Liver (tissue), 9 donors: Measurements from ENCODE around the gene STOX1. TPM values are rescaled to one million over a fixed set of nuclear protein-coding genes. Genes with fewer than 3 reads are reported as not detected.

Experiments
- DNase-seq: peaks from one replicate; pipeline ENCODE4 v3.0.0-alpha.2; 2017; ENCODE audit warnings: low spot score
- H3K27ac ChIP-seq, 2 donors: one replicate each; pipeline ENCODE4 v1.7.0; 2013; ENCODE audit warnings: inconsistent platforms in 2 of 2, low read length in 2 of 2, control low read depth in 1 of 2, low read depth in 1 of 2, mild to moderate bottlenecking in 1 of 2
- H3K27me3 ChIP-seq, 4 donors: one replicate each; pipeline versions ENCODE4 v1.6.1 to v1.7.0; 2013; ENCODE audit warnings: low read length in 3 of 4, inconsistent platforms in 1 of 4, mild to moderate bottlenecking in 1 of 4, moderate library complexity in 1 of 4; ENCODE audit not compliant: control insufficient read depth in 4 of 4, insufficient read depth in 4 of 4
- H3K36me3 ChIP-seq, 4 donors: one replicate each; pipeline versions ENCODE4 v1.6.1 to v1.7.0; 2013; ENCODE audit warnings: low read length in 3 of 4, mild to moderate bottlenecking in 3 of 4, low read depth in 1 of 4, moderate library complexity in 1 of 4; ENCODE audit not compliant: control insufficient read depth in 4 of 4, insufficient read depth in 3 of 4
- H3K4me1 ChIP-seq, 4 donors: one replicate each; pipeline versions ENCODE4 v1.6.1 to v1.7.0; 2013; ENCODE audit warnings: low read length in 3 of 4, mild to moderate bottlenecking in 3 of 4, moderate library complexity in 1 of 4; ENCODE audit not compliant: control insufficient read depth in 4 of 4, insufficient read depth in 4 of 4
- H3K4me3 ChIP-seq, 3 donors: one replicate each; pipeline versions ENCODE4 v1.6.1 to v1.7.0; 2013; ENCODE audit warnings: low read length in 3 of 3, control low read depth in 1 of 3, low read depth in 1 of 3, mild to moderate bottlenecking in 1 of 3
- H3K9ac ChIP-seq, 2 donors: one replicate each; pipeline ENCODE4 v1.7.0; 2013; ENCODE audit warnings: low read length in 2 of 2, mild to moderate bottlenecking in 2 of 2, moderate library complexity in 2 of 2, control low read depth in 1 of 2, low read depth in 1 of 2
- H3K9me3 ChIP-seq, 4 donors: one replicate each; pipeline versions ENCODE4 v1.6.1 to v1.7.0; 2013; ENCODE audit warnings: low read length in 3 of 4; ENCODE audit not compliant: control insufficient read depth in 4 of 4
- CTCF ChIP-seq: fragments of 150-350 bp; IDR thresholded peaks from 2 replicates; pipeline ENCODE4 v1.5.1; 2017; ENCODE audit warnings: improper control_type of control experiment, low read depth, low read length; ENCODE audit not compliant: missing input control
- EGR1 ChIP-seq, 2 donors: IDR thresholded peaks; 2 replicates each; pipeline ENCODE4 v1.6.1; 2016 to 2018; ENCODE audit warnings: antibody characterized with exemption in 2 of 2, low read depth in 2 of 2
- FOXA1 ChIP-seq: IDR thresholded peaks from 2 replicates; pipeline ENCODE4 v1.6.1; 2016; ENCODE audit warnings: antibody characterized with exemption
- FOXA2 ChIP-seq: IDR thresholded peaks from 2 replicates; pipeline ENCODE4 v1.6.1; 2016; ENCODE audit warnings: antibody characterized with exemption
- GABPA ChIP-seq, 2 donors: IDR thresholded peaks in 1 of 2; conservative IDR thresholded peaks in 1 of 2; 2 replicates each; pipeline ENCODE4 v1.6.1; 2016; ENCODE audit warnings: antibody characterized with exemption in 2 of 2, mild to moderate bottlenecking in 1 of 2, moderate library complexity in 1 of 2
- HNF4A ChIP-seq, 2 donors: conservative IDR thresholded peaks; 2 replicates each; pipeline ENCODE4 v1.6.1; 2016; ENCODE audit warnings: antibody characterized with exemption in 2 of 2, mild to moderate bottlenecking in 2 of 2
- HNF4G ChIP-seq: IDR thresholded peaks from 2 replicates; pipeline ENCODE4 v1.6.1; 2016; ENCODE audit warnings: antibody characterized with exemption
- JUND ChIP-seq, 2 donors: IDR thresholded peaks; 2 replicates each; pipeline ENCODE4 v1.6.1; 2016; ENCODE audit warnings: antibody characterized with exemption in 2 of 2
- NR2F2 ChIP-seq: IDR thresholded peaks from 2 replicates; pipeline ENCODE4 v1.6.1; 2016; ENCODE audit warnings: antibody characterized with exemption
- REST ChIP-seq: IDR thresholded peaks from 2 replicates; pipeline ENCODE4 v1.6.1; 2016; ENCODE audit warnings: antibody characterized with exemption, mild to moderate bottlenecking
- RXRA ChIP-seq, 2 donors: IDR thresholded peaks; 2 replicates each; pipeline ENCODE4 v1.6.1; 2017 to 2018; ENCODE audit warnings: antibody characterized with exemption in 2 of 2, mild to moderate bottlenecking in 1 of 2
- SP1 ChIP-seq: IDR thresholded peaks from 2 replicates; pipeline ENCODE4 v1.6.1; 2018; ENCODE audit warnings: antibody characterized with exemption, mild to moderate bottlenecking
- YY1 ChIP-seq: IDR thresholded peaks from 2 replicates; pipeline ENCODE4 v1.6.1; 2016; ENCODE audit warnings: antibody characterized with exemption, mild to moderate bottlenecking
- WGBS: extraction: QIAGEN DNeasy Blood & Tissue Kit; methylation state at CpG from one replicate; pipeline ENCODE4 v1.1.7; 2013; 5-methylcytosine and 5-hydroxymethylcytosine counted together
- polyA plus RNA-seq, 2 donors: library from polyadenylated mRNA; stranded (reverse) in 1 of 2; unstranded in 1 of 2; fragments of 200-250 nt in 1 of 2; fragments of >200 nt in 1 of 2; fragmentation: Nextera tagmentation in 1 of 2; extraction: Ambion mirVana in 1 of 2; gene quantifications; one replicate each; pipeline versions ENCODE4 v1.2.1 to v1.2.3, GENCODE V29; 2013 to 2015
- total RNA-seq, 2 donors: library from RNA; depleted of rRNA; stranded (reverse); fragments of >200 nt; gene quantifications; one replicate each; pipeline ENCODE4 v1.2.3, GENCODE V29; 2014
- TF ChIP-seq, protein P1 (sequence below): IDR thresholded peaks from 2 replicates; pipeline ENCODE4 v1.6.1; 2016; ENCODE audit warnings: antibody characterized with exemption
- donor health status: healthy.
- donor health status: healthy.
- donor health status: healthy.
- donor health status: healthy.
- donor health status: healthy.

STOX1 gene
- total and polyA plus RNA-seq, 4 donors: 0.18 to 2.6 (median 0.33) TPM; not detected in 1

DNA sequence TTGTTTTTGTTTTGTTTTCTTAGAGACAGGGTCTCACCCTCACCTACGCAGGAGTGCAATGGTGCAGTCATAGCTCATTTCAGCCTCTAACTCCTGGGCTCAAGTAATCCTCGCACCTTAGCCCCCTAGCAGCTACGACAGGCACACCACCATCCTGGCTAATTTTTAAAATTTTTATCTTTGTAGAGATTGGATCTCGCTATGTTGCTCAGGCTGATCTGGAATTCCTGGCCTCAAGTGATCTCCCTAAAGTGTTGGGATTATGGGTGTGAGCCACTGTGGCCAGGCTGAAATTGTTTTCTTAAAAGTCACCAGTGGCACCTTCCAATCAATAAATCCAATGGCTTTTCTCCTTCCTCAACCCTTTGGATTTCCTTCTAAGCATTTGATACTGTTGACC is 52.9 kb downstream of the STOX1 start:
- DNase-seq: no peak
- Histone ChIP-seq H3K27ac (no peak overlapping the region), H3K36me3 (no peaks in the 10 kb centered on the region), H3K4me3 (no peak overlapping the region), H3K4me1 (peaks cover 3 to 9% (median 6%) of the 10 kb centered on the region in 4 donors), H3K9ac (no peak overlapping the region), H3K9me3 (no peaks in the 10 kb centered on the region), H3K27me3 (no peaks in the 10 kb centered on the region)
- TF ChIP-seq RXRA (IDR thresholded peaks at IDR 0.05) (no peak), FOXA2 (no peak), CTCF (no peak), EGR1 (IDR thresholded peaks at IDR 0.05; ENCODE audit: low read depth in 2 of 2) (no peak), REST (no peak), NR2F2 (no peak), HNF4G (no peak), JUND (IDR thresholded peaks at IDR 0.05) (no peak), YY1 (no peak), FOXA1 (no peak)
- TF ChIP-seq, protein P1, sequence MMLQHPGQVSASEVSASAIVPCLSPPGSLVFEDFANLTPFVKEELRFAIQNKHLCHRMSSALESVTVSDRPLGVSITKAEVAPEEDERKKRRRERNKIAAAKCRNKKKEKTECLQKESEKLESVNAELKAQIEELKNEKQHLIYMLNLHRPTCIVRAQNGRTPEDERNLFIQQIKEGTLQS: no peak
- WGBS: 96% methylated on average over 4 of the region's 4 CpGs

DNA sequence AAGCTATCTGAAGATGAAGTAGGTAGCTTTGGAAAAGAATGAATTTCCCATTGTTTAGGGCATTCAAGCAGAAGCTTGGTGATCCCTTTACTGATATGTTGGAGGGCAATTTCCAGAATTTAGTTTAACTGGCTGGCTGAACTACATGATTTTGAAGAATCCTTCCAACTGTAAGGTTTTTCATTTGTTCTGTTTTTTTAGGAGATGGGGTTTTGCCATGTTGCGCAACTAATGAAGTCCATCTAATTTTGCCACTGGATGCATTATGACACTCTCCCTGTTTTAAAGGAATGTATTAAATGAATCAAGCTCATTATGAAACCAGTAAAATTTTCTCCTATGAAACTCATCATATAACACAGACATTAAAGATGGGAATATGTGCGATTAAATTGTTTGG is 67.7 kb downstream of the STOX1 start:
- no peak for DNase-seq
- H3K9ac ChIP-seq: no peak overlapping the region
- H3K4me3 ChIP-seq: no peak overlapping the region
- peaks cover 0 to 3% (median 1%) of the 10 kb centered on the region in 4 donors for H3K4me1 ChIP-seq
- H3K27ac ChIP-seq: no peak overlapping the region
- no peak for TF ChIP-seq SP1
- TF ChIP-seq FOXA2: no peak
- TF ChIP-seq YY1: no peak
- TF ChIP-seq GABPA (IDR thresholded peaks at IDR 0.05 in 1 of 2, conservative IDR thresholded peaks at IDR 0.05 in 1 of 2): no peak
- no peak for TF ChIP-seq HNF4A (conservative IDR thresholded peaks at IDR 0.05)
- TF ChIP-seq CTCF: no peak
- H3K9me3 ChIP-seq: no peaks in the 10 kb centered on the region
- WGBS: 100% methylated on average over 2 of the region's 2 CpGs
- no peaks in the 10 kb centered on the region for H3K27me3 ChIP-seq
- no peaks in the 10 kb centered on the region for H3K36me3 ChIP-seq
